Measurements from ENCODE around the gene MEOX2. TPM values are rescaled to one million over a fixed set of nuclear protein-coding genes. Genes with fewer than 3 reads are reported as not detected.

Gene MEOX2
- total and polyA plus RNA-seq, 2 of the 8 experiments (the other 6 are each of a cell fraction or from before 2014, with no cell fraction given): 0.05 to 0.19 TPM

Other genes starting within 250 kb of the MEOX2 start
- 0.22 and 0.38 TPM in 2 replicates for gene AGMO, start 124.7 kb downstream of the MEOX2 start, total RNA-seq (2021; fragmentation: NEBNext Ultra II Directional; extraction: Animal tissue kit (Norgen Biotek cat#: 25700))
- 0.22 and 0.45 TPM in 2 replicates for gene AGMO, start 124.7 kb downstream of the MEOX2 start, polyA plus RNA-seq (2011; rRNA removed)

Data from H1 (cell line).